Measurements from ENCODE around the gene CISD1. TPM values are rescaled to one million over a fixed set of nuclear protein-coding genes. Genes with fewer than 3 reads are reported as not detected.

The CISD1 gene
- total and polyA plus RNA-seq, 9 donors = 10.6 to 35.7 (median 25.5) TPM

GRCh38 chr10:58291538-58292174, 22.7 kb downstream of the CISD1 start:
- 42 to 57% (median 48%) methylated on average over 5 of the region's 5 CpGs for WGBS, 3 donors
- Histone ChIP-seq H3K4me3 (no peak overlapping the region), H3K27ac (no peak overlapping the region), H3K36me3 (no peaks in the 10 kb centered on the region), H3K9me3 (no peaks in the 10 kb centered on the region), H3K27me3 (no peaks in the 10 kb centered on the region), H3K4me1 (ENCODE audit: insufficient read depth) (no peaks in the 10 kb centered on the region)
- DNase-seq = peak in 1 of 5 donors; percentile 31
- TF ChIP-seq, protein P1, sequence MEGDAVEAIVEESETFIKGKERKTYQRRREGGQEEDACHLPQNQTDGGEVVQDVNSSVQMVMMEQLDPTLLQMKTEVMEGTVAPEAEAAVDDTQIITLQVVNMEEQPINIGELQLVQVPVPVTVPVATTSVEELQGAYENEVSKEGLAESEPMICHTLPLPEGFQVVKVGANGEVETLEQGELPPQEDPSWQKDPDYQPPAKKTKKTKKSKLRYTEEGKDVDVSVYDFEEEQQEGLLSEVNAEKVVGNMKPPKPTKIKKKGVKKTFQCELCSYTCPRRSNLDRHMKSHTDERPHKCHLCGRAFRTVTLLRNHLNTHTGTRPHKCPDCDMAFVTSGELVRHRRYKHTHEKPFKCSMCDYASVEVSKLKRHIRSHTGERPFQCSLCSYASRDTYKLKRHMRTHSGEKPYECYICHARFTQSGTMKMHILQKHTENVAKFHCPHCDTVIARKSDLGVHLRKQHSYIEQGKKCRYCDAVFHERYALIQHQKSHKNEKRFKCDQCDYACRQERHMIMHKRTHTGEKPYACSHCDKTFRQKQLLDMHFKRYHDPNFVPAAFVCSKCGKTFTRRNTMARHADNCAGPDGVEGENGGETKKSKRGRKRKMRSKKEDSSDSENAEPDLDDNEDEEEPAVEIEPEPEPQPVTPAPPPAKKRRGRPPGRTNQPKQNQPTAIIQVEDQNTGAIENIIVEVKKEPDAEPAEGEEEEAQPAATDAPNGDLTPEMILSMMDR (IDR thresholded peaks at IDR 0.05) = peak; percentile 47 to 69 (median 66)
- TF ChIP-seq POLR2A (IDR thresholded peaks at IDR 0.05) (no peak), EP300 (IDR thresholded peaks at IDR 0.05) (no peak)
- intact Hi-C loops (cut with DNase I) = loop anchor here (5.0 to 10.0 kb wide), 2 partner anchors 107 to 114 kb away; no protein-coding TSS in a partner anchor

DNA sequence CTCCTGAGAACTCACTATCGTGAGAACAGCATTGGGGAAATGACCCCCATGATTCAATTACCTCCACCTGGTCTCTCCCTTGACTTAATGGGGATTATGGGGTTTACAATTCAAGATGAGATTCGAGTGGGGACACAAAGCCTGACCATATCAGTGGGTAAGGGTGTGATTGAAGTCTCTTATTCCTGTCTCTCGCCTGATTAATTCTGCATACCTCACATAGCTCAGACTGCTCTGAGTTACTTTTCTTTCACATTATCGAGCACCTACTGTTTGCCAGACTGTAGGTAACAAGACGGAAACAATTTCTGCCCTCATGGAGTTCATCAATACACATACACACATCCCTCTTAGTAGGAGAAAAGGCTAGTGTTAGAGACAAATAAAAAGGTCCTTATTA, 25.0 kb downstream of the CISD1 start:
- Histone ChIP-seq H3K9me3 (no peaks in the 10 kb centered on the region), H3K27ac (no peak overlapping the region), H3K27me3 (no peaks in the 10 kb centered on the region), H3K4me1 (ENCODE audit: insufficient read depth) (no peaks in the 10 kb centered on the region), H3K36me3 (no peaks in the 10 kb centered on the region), H3K4me3 (no peak overlapping the region)
- WGBS, 3 donors = 79 to 86% (median 83%) methylated on average over 5 of the region's 5 CpGs
- intact Hi-C loops (cut with DNase I) = loop anchor here (5.0 to 10.0 kb wide), 2 partner anchors 109 to 117 kb away; no protein-coding TSS in a partner anchor
- no peak for DNase-seq
- no peak for TF ChIP-seq EP300 (IDR thresholded peaks at IDR 0.05)
- TF ChIP-seq POLR2A (IDR thresholded peaks at IDR 0.05) = no peak
- TF ChIP-seq, protein P1 (IDR thresholded peaks at IDR 0.05) = no peak

DNA sequence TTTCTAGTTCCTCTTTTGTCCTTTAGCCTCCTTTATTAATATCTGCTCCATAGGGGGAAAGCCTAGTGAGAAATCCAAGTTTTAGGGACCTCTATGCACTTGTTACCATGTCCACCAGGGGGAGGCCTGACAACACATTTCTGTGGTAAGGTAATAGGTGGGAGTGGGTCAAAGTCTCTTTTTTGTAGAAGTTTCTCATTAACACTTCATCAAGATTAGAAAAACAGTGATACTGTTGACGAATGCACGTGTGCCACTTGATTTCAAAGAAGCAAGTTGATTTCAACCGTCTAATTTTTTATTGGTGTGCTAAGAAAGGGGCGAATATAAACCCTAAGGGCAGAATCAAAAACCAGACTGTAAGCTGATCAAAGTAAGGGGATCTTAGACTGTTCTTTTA, 30.6 kb downstream of the CISD1 start:
- no peak overlapping the region for H3K4me3 ChIP-seq
- no peaks in the 10 kb centered on the region for H3K36me3 ChIP-seq
- no peaks in the 10 kb centered on the region for H3K27me3 ChIP-seq
- intact Hi-C loops (cut with DNase I) = loop anchor here in 1 of 4 donors (10.0 kb wide), 1 partner anchor 115 kb away; no protein-coding TSS in a partner anchor
- H3K27ac ChIP-seq = no peak overlapping the region
- H3K9me3 ChIP-seq = no peaks in the 10 kb centered on the region
- no peaks in the 10 kb centered on the region for H3K4me1 ChIP-seq (ENCODE audit: insufficient read depth)
- TF ChIP-seq POLR2A (IDR thresholded peaks at IDR 0.05) = no peak
- TF ChIP-seq, protein P1 (IDR thresholded peaks at IDR 0.05) = peak in 2 of 3 donors; percentile 37 to 57
- DNase-seq = peak in 3 of 5 donors; percentile 36 to 47 (median 43)
- 11 to 21% (median 16%) methylated on average over 4 of the region's 4 CpGs for WGBS, 3 donors

DNA sequence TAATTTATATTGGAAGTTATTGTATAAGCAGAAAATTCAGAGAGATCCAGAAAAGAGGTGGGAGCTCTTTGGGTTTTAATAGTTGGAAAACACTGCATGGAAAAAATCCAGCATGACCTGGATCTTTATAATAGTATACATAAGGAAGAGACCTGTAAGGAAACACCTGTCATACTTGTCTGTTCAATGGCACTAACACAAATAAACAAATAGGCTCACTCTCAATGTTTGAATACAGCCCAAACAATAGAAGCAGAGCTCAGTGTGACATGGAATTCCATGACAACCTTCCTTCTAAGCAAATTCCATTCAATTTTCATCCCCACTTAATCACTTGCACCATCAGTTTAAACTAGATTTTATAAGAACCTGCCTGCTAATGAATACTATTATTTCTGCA, 31.7 kb downstream of the CISD1 start:
- Histone ChIP-seq H3K4me1 (ENCODE audit: insufficient read depth) (no peaks in the 10 kb centered on the region), H3K27me3 (no peaks in the 10 kb centered on the region), H3K9me3 (no peaks in the 10 kb centered on the region), H3K27ac (no peak overlapping the region), H3K36me3 (no peaks in the 10 kb centered on the region), H3K4me3 (no peak overlapping the region)
- DNase-seq = no peak
- intact Hi-C loops (cut with DNase I) = no loop called here
- TF ChIP-seq POLR2A (IDR thresholded peaks at IDR 0.05) (no peak), EP300 (IDR thresholded peaks at IDR 0.05) (no peak)
- TF ChIP-seq, protein P1 (IDR thresholded peaks at IDR 0.05) = no peak
